A673 (cell line): ENCODE data around the gene HIBADH. TPM values are rescaled to one million over a fixed set of nuclear protein-coding genes. Genes with fewer than 3 reads are reported as not detected.

Experiments used
- BruUV-seq: library from RNA; stranded (reverse); fragments of 400-500 nt; replicated peaks from 2 replicates; lab custom pipeline; 2021; lab: Mats Ljungman, UMichigan
- CTCF ChIA-PET: fragments of 300-600 bp; sonication (Branson Sonifier 250); formaldehyde crosslinking; loops from one replicate; lab custom pipeline; 2022; ENCODE audit warnings: antibody characterized with exemption; lab: Charles Lee
- POLR2A ChIA-PET: fragments of 300-600 bp; sonication (Branson Sonifier 250); formaldehyde crosslinking; loops from one replicate; lab custom pipeline; 2022; ENCODE audit warnings: antibody characterized with exemption; ENCODE audit not compliant: low non-redundant PET; lab: Charles Lee
- DNase-seq: peaks from one replicate; pipeline ENCODE4 v3.0.0-alpha.2; 2015; ENCODE audit warnings: low spot score
- H3K27ac ChIP-seq: fragments of 200-600 bp; sonication (generic); 2 replicates; pipeline ENCODE4 v1.5.1; 2016; ENCODE audit warnings: mixed run types, low read depth, mild to moderate bottlenecking, mixed read lengths, antibody characterized with exemption, low read length; ENCODE audit not compliant: poor library complexity, severe bottlenecking
- H3K27me3 ChIP-seq: fragments of 200-600 bp; sonication (generic); replicated peaks from 2 replicates; pipeline ENCODE4 v1.6.1; 2017; ENCODE audit warnings: mixed run types, low read depth, mild to moderate bottlenecking, mixed read lengths, antibody characterized with exemption, low read length; ENCODE audit not compliant: insufficient read depth, poor library complexity
- H3K36me3 ChIP-seq: fragments of 200-600 bp; sonication (generic); 2 replicates; pipeline ENCODE4 v1.6.1; 2016; ENCODE audit warnings: mixed run types, mild to moderate bottlenecking, mixed read lengths, antibody characterized with exemption, low read length; ENCODE audit not compliant: insufficient read depth, poor library complexity, severe bottlenecking
- H3K4me1 ChIP-seq: fragments of 200-600 bp; sonication (generic); 2 replicates; pipeline ENCODE4 v1.6.1; 2017; ENCODE audit warnings: mixed run types, mild to moderate bottlenecking, mixed read lengths, antibody characterized with exemption, low read length; ENCODE audit not compliant: insufficient read depth, poor library complexity, severe bottlenecking
- H3K4me3 ChIP-seq: fragments of 200-600 bp; sonication (generic); 2 replicates; pipeline ENCODE4 v1.5.1; 2016; ENCODE audit warnings: low read depth, mixed run types, mild to moderate bottlenecking, mixed read lengths, low read length; ENCODE audit not compliant: poor library complexity, severe bottlenecking
- H3K9me3 ChIP-seq: fragments of 200-600 bp; sonication (generic); 2 replicates; pipeline ENCODE4 v1.6.1; 2016; ENCODE audit warnings: mixed run types, low read depth, mild to moderate bottlenecking, mixed read lengths, antibody characterized with exemption, low read length; ENCODE audit not compliant: poor library complexity, severe bottlenecking
- EZH2 ChIP-seq: fragments of 200-600 bp; sonication (generic); IDR thresholded peaks from 2 replicates; pipeline ENCODE4 v1.6.1; 2017; ENCODE audit warnings: borderline replicate concordance, low read depth, mild to moderate bottlenecking, mixed read lengths, antibody characterized with exemption, low read length; ENCODE audit not compliant: poor library complexity, severe bottlenecking
- intact Hi-C: fragments of 100-400 bp; cut with micrococcal nuclease; formaldehyde crosslinking; loops from one replicate; pipeline ENCODE4 v1.10.0; 2022; ENCODE audit not compliant: unreplicated experiment
- total RNA-seq: library from RNA; stranded (reverse); gene quantifications from 2 replicates; pipeline ENCODE4 v1.2.3, GENCODE V29; 2021
- TF ChIP-seq, protein P1 (sequence below): fragments of 300-800, 200-600 bp; sonication (generic); conservative IDR thresholded peaks from 2 replicates; pipeline ENCODE4 v1.5.1; 2017; ENCODE audit warnings: low read depth, mild to moderate bottlenecking, antibody characterized with exemption, low read length, moderate library complexity, mixed read lengths

Gene HIBADH
- total RNA-seq, 1 experiment from 2014 or later, result 10.2 TPM

DNA sequence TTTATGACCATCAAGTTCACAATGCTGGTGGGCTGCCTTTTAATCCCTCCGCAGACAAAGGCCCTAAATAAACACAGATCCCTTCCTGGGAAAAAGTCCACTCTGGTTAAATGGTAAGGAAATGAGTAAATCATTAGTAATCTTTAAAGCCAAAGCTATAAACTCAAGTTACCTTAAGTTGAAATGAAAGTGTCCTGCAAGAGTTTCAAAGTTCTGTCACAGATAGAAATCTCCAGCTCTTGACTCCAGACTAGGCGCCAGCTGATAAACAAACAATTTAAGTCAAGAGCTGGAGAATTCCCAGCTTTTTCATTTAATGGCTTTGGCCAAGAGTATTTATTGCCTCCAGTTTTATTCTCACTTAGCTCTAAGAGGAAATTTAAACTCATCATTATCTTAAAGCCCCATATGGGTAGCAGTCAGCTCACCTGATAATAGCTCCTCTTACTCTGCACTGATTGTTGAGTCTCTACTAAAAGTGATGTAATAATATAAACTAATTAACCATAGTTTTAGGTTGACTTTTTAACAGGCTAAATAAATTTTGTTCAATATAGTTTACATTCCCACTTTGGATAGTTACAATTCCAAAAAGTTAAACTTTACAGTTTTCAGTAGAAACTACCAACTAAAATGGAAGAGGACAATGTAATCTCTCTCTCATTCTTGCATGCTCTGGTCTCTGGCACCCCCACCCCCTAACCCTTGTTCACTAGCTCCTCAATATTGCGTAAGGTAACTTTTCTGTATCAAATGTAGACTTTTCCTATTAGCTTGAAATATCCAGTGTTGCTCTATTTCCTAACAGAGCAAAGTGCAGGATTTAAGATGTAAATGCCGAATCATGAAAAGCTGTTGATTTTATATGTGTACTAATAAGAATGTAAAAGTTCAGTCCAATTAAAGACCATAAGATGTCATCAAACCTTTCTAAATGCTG, 56.1 kb downstream of the HIBADH start:
- no peak overlapping the region for H3K4me3 ChIP-seq
- H3K4me1 ChIP-seq, result no peaks in the 10 kb centered on the region
- H3K9me3 ChIP-seq, result no peaks in the 10 kb centered on the region
- no peaks in the 10 kb centered on the region for H3K36me3 ChIP-seq
- no peak for TF ChIP-seq EZH2
- TF ChIP-seq, protein P1, sequence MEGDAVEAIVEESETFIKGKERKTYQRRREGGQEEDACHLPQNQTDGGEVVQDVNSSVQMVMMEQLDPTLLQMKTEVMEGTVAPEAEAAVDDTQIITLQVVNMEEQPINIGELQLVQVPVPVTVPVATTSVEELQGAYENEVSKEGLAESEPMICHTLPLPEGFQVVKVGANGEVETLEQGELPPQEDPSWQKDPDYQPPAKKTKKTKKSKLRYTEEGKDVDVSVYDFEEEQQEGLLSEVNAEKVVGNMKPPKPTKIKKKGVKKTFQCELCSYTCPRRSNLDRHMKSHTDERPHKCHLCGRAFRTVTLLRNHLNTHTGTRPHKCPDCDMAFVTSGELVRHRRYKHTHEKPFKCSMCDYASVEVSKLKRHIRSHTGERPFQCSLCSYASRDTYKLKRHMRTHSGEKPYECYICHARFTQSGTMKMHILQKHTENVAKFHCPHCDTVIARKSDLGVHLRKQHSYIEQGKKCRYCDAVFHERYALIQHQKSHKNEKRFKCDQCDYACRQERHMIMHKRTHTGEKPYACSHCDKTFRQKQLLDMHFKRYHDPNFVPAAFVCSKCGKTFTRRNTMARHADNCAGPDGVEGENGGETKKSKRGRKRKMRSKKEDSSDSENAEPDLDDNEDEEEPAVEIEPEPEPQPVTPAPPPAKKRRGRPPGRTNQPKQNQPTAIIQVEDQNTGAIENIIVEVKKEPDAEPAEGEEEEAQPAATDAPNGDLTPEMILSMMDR, result no peak
- intact Hi-C loops, result no loop called here
- no peaks in the 10 kb centered on the region for H3K27me3 ChIP-seq
- BruUV-seq, result no TSS peak
- ChIA-PET POLR2A (no interaction called here), CTCF (interaction anchor here (0.6 to 1.2 kb wide), 2 partner anchors 315 to 411 kb away, joined by 4 to 5 read pairs; no protein-coding TSS in a partner anchor)
- H3K27ac ChIP-seq, result no peak overlapping the region
- DNase-seq, result no peak

DNA sequence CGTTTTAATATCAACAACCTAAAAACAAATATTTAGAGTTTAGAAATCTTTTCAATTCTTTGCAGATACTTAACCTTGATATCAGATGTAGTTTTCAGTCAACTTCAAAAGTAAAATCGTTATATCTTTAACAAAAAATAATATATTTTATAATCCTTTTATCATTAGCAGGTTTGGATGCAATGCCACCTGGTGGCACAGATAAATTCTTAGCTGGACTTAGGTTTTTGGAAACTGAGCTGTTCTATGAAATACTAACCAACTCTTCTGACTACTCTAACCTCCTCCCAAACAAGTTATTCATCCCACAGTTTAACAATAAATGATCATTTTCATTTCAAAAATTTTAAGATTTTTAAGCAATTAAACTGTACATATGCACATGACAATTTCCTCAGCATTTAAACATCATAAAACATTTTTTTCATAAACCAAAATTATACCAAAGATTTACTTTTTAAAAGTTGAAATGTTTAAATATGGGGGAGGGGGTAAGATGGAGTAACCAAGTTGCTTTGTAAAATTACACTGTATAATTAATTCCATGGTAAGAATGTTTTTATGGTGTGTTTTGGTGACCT, 56.9 kb downstream of the HIBADH start:
- no peak overlapping the region for H3K27ac ChIP-seq
- intact Hi-C loops, result no loop called here
- TF ChIP-seq, protein P1, result peak; percentile 52; the same call in 1 of the 2 replicates
- TF ChIP-seq EZH2, result no peak
- H3K9me3 ChIP-seq, result no peaks in the 10 kb centered on the region
- no TSS peak for BruUV-seq
- ChIA-PET POLR2A (no interaction called here), CTCF (interaction anchor here (0.5 to 1.2 kb wide), 3 partner anchors 59 to 410 kb away, joined by 3 to 5 read pairs (median 4); no protein-coding TSS in a partner anchor)
- H3K36me3 ChIP-seq, result no peaks in the 10 kb centered on the region
- no peaks in the 10 kb centered on the region for H3K4me1 ChIP-seq
- no peaks in the 10 kb centered on the region for H3K27me3 ChIP-seq
- no peak overlapping the region for H3K4me3 ChIP-seq
- DNase-seq, result peak; percentile 14

DNA sequence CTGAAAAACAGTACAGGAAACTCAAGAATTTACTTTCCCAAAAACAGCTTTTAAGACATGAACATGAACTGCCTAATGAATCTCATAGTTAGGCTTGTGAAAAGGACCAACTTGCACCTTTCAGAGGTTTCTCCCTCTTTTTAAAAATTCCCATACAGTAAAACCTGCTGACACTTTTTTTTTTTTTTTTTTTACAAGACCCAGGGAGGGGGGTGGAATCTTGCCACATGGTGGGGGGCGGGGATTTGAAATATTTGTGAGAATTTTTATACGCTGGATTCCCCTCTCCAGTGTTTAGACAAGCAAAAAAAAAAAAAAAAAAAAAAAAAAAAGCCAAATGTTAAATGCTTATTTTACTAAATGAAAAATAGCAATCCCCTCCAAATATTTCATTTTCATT, 57.4 kb downstream of the HIBADH start:
- BruUV-seq, result no TSS peak
- no peaks in the 10 kb centered on the region for H3K9me3 ChIP-seq
- H3K27me3 ChIP-seq, result no peaks in the 10 kb centered on the region
- no peak for TF ChIP-seq EZH2
- TF ChIP-seq, protein P1, result no peak
- H3K27ac ChIP-seq, result no peak overlapping the region
- CTCF ChIA-PET, result interaction anchor here (0.5 to 1.2 kb wide), 4 partner anchors 30 to 409 kb away, joined by 3 to 11 read pairs (median 4); no protein-coding TSS in a partner anchor
- no peak for DNase-seq
- intact Hi-C loops, result no loop called here
- POLR2A ChIA-PET, result no interaction called here
- H3K36me3 ChIP-seq, result no peaks in the 10 kb centered on the region
- no peak overlapping the region for H3K4me3 ChIP-seq
- no peaks in the 10 kb centered on the region for H3K4me1 ChIP-seq
